ENCODE results near the gene GALR1.

GALR1 gene

DNA sequence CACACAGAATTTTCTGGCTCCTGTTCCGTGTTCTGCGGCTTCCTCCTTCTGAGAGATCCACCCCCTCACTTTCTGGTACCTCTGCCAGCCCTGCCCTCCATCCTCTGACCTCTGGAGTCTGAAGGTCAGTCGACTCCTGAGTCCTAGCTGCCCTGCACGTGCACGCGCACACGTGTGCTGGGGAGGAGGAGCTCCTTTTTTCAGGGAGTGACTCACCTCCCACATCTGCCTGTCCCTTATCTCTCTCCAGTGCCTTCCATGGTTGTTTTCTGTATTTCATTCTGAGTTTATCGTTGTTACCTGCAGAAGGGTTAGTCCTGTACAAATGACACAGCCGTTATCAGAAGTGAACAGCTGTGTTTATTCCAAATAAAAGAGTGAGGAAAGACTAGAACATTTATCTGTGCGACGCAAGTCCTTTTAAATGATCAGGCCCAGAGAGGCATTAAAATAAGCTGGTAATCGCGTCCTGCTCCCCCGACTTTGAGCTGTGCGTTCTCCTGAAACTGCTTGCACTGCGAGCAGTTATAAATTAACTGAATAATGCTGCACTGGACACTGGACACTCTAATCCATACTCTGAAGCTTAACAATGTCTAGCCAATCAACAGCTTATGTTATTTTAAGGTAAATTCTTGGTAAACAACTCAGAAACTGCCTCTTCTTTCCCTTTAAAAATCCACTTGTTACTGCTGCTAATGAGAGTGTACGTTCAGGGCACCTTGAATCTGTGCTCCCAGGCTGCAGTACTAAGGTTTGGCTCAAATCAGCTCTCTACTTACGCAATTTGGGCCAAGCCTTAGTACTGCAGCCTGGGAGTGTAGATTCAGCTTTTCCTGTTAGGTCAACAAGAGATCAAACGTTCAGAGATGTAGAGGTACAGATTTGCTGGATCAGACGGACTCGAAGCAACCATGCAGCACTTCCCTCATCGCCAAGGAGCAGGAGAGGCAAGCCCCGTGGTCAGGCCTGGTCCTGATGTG is 72.5 kb downstream of the GALR1 start:
- DNase-seq, result no peak

DNA sequence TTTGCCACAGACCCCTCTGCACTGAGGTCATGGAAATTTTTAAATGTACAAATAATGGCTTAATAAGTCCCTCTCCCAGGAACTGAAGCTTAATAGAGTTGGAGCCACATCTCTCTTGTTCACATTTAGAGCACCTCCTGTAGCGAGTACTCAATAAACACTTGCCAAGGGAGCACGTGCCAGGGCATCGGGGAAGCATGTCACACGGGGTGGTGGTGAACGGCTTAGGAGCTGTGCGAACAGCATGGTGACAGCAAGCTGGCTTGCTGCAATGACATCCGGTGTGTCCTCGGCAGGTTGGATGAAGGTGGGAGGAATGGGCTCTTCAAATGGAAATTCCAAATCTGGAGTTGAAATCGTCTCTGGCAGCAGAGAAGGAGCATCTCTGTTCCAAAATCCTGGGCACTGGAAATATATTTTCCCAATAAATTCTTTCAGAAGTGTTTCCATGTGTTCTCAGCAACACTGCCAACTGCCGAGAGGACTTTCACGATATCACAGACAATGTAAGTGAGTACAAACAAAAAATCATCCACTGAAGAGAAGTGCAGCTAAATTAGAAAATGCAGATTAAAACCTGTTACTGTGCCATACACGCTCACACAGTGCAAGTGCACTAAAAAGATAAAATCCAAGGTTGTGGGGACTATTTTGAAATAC is 74.1 kb downstream of the GALR1 start:
- no peak for DNase-seq

Measured in activated naive CD4-positive, alpha-beta T cell (primary cell).